Thoracic aorta (tissue), 2 donors: ENCODE results near the gene RPTN. TPM values are rescaled to one million over a fixed set of nuclear protein-coding genes. Genes with fewer than 3 reads are reported as not detected.

Experiments
- ATAC-seq: fragments of 150-250 bp; one replicate; pipeline ENCODE4 v1.8.0; 2017; ENCODE audit warnings: low read depth; ENCODE audit not compliant: insufficient number of reproducible peaks, low FRiP score
- DNase-seq: peaks from one replicate; pipeline ENCODE4 v3.0.0-alpha.2; 2020; ENCODE audit warnings: low spot score
- H3K27ac ChIP-seq, 2 donors: fragments of 200-600 bp; sonication (generic); 1 replicate in 1 of 2; 2 replicates in 1 of 2; pipeline ENCODE4 v1.5.1; 2016; ENCODE audit warnings: mild to moderate bottlenecking in 2 of 2, moderate library complexity in 2 of 2
- H3K27me3 ChIP-seq: fragments of 200-600 bp; sonication (generic); replicated peaks from 2 replicates; pipeline ENCODE4 v1.6.0; 2016; ENCODE audit warnings: mild to moderate bottlenecking; ENCODE audit not compliant: insufficient read depth
- H3K36me3 ChIP-seq: fragments of 200-600 bp; sonication (generic); one replicate; pipeline ENCODE4 v1.5.1; 2016
- H3K4me1 ChIP-seq, 2 donors: fragments of 200-600 bp; sonication (generic); 1 replicate in 1 of 2; 2 replicates in 1 of 2; pipeline versions ENCODE4 v1.5.1 to v1.6.0; 2016; ENCODE audit warnings: low read depth in 2 of 2, mild to moderate bottlenecking in 1 of 2; ENCODE audit not compliant: control insufficient read depth in 1 of 2
- H3K4me3 ChIP-seq: fragments of 200-600 bp; sonication (generic); 2 replicates; pipeline ENCODE4 v1.5.1; 2016; ENCODE audit warnings: mild to moderate bottlenecking
- H3K9me3 ChIP-seq: fragments of 200-600 bp; sonication (generic); 2 replicates; pipeline ENCODE4 v1.5.1; 2016
- total RNA-seq, 2 donors: library from RNA; depleted of rRNA; stranded (reverse); fragments of >200 nt; gene quantifications; one replicate each; pipeline versions ENCODE4 v1.1.0 to v1.2.3, GENCODE V29; 2016
- TF ChIP-seq, protein P1 (sequence below): fragments of 200-600 bp; sonication (generic); IDR thresholded peaks from one replicate; pipeline ENCODE4 v1.5.1; 2019; ENCODE audit warnings: antibody characterized with exemption

Gene RPTN, protein sequence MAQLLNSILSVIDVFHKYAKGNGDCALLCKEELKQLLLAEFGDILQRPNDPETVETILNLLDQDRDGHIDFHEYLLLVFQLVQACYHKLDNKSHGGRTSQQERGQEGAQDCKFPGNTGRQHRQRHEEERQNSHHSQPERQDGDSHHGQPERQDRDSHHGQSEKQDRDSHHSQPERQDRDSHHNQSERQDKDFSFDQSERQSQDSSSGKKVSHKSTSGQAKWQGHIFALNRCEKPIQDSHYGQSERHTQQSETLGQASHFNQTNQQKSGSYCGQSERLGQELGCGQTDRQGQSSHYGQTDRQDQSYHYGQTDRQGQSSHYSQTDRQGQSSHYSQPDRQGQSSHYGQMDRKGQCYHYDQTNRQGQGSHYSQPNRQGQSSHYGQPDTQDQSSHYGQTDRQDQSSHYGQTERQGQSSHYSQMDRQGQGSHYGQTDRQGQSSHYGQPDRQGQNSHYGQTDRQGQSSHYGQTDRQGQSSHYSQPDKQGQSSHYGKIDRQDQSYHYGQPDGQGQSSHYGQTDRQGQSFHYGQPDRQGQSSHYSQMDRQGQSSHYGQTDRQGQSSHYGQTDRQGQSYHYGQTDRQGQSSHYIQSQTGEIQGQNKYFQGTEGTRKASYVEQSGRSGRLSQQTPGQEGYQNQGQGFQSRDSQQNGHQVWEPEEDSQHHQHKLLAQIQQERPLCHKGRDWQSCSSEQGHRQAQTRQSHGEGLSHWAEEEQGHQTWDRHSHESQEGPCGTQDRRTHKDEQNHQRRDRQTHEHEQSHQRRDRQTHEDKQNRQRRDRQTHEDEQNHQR
- total RNA-seq: not detected

- Histone ChIP-seq H3K36me3 (no peaks in the 10 kb centered on the region), H3K9me3 (no peaks in the 10 kb centered on the region), H3K4me1 (no peaks in the 10 kb centered on the region), H3K4me3 (no peak within 1 kb of the TSS), H3K27me3 (no peaks in the 10 kb centered on the region), H3K27ac (no peak within 1 kb of the TSS)
- DNase-seq (no peak), ATAC-seq (no peak)
- TF ChIP-seq, protein P1, sequence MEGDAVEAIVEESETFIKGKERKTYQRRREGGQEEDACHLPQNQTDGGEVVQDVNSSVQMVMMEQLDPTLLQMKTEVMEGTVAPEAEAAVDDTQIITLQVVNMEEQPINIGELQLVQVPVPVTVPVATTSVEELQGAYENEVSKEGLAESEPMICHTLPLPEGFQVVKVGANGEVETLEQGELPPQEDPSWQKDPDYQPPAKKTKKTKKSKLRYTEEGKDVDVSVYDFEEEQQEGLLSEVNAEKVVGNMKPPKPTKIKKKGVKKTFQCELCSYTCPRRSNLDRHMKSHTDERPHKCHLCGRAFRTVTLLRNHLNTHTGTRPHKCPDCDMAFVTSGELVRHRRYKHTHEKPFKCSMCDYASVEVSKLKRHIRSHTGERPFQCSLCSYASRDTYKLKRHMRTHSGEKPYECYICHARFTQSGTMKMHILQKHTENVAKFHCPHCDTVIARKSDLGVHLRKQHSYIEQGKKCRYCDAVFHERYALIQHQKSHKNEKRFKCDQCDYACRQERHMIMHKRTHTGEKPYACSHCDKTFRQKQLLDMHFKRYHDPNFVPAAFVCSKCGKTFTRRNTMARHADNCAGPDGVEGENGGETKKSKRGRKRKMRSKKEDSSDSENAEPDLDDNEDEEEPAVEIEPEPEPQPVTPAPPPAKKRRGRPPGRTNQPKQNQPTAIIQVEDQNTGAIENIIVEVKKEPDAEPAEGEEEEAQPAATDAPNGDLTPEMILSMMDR: no peak
Observed at GRCh38 chr1:152159144-152159543, at the start of gene RPTN. Gene RPTN, minus strand, starts transcription at chr1:152159228. Its CDS starts 1,339 bp downstream, at chr1:152157889.

- TF ChIP-seq, protein P1: no peak
- Histone ChIP-seq H3K27ac (no peak overlapping the region), H3K4me3 (no peak overlapping the region), H3K36me3 (no peaks in the 10 kb centered on the region), H3K4me1 (no peaks in the 10 kb centered on the region), H3K9me3 (no peaks in the 10 kb centered on the region), H3K27me3 (no peaks in the 10 kb centered on the region)
- DNase-seq: no peak
- ATAC-seq: no peak
Observed at GRCh38 chr1:152198982-152199381, 40.0 kb upstream of the RPTN start.

DNA sequence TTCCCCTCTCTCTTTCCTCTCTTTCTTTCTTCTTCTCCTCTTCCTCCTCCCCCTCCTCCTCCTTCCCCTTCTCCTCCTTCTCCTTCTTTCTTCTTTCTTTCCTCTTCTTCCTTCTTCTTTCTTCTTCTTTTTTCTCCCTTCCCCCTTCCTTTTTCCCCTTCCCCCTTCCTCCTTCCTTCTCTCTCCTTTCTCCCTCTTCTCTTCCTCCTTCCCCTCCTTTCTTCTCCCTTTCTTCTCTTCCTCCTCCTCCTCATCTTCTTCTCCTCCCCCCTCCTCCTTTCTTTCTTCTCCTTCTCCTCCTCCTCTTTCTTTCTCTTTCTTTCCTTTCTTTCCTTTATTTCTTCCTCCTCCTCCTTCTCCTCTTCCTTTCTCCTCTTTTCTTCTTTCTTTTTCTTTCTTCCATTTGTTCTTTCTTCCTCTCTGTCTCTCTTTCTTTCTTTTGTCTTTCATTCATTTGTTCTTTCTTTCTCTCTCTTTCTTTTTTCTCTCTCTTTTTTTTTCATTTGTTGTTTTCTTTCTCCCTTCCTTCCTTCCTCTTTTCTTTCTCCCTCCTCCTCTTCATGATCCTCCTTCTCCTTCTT is 38.4 kb upstream of the RPTN start:
- H3K27me3 ChIP-seq: no peaks in the 10 kb centered on the region
- H3K4me1 ChIP-seq: no peaks in the 10 kb centered on the region
- H3K9me3 ChIP-seq: no peaks in the 10 kb centered on the region
- DNase-seq: no peak
- no peak for ATAC-seq
- no peak overlapping the region for H3K27ac ChIP-seq
- no peaks in the 10 kb centered on the region for H3K36me3 ChIP-seq
- no peak overlapping the region for H3K4me3 ChIP-seq
- TF ChIP-seq, protein P1: no peak

GRCh38 chr1:152191711-152192110 is 32.7 kb upstream of the RPTN start:
- TF ChIP-seq, protein P1: no peak
- ATAC-seq (no peak), DNase-seq (no peak)
- no peaks in the 10 kb centered on the region for H3K36me3 ChIP-seq
- no peaks in the 10 kb centered on the region for H3K4me1 ChIP-seq
- no peak overlapping the region for H3K4me3 ChIP-seq
- no peaks in the 10 kb centered on the region for H3K9me3 ChIP-seq
- no peaks in the 10 kb centered on the region for H3K27me3 ChIP-seq
- no peak overlapping the region for H3K27ac ChIP-seq

DNA sequence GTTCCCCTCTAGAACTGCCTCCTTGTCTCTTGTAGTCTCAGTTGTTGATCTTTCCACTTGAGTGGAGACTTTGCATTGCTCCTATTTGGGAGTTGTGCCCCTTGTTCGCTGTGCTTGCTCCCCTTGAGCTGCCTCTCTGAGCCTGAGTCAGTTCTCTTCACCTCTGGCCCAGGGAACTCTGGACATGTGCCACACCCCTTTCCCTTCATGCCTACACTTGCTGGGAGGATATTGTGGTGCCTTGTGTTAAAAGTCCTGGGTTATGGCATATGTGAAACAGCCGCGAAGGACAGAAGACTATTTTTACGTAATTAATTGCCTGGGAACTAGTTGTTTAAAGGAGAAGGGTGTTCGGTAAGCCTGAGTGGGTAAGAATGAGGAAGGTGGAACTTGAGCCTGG is 32.2 kb upstream of the RPTN start:
- Histone ChIP-seq H3K27ac (no peak overlapping the region), H3K9me3 (no peaks in the 10 kb centered on the region), H3K4me1 (no peaks in the 10 kb centered on the region), H3K4me3 (no peak overlapping the region), H3K27me3 (no peaks in the 10 kb centered on the region), H3K36me3 (no peaks in the 10 kb centered on the region)
- TF ChIP-seq, protein P1: no peak
- no peak for DNase-seq
- ATAC-seq: no peak
